OCI-LY1 (cell line): ENCODE measurements around the gene DOCK6.

ENCODE experiments used
- H2AFZ ChIP-seq: fragments of 200-600 bp; sonication (generic), shearing (Covaris generic); 2 replicates; pipeline ENCODE4 v1.6.0; 2014; ENCODE audit warnings: antibody characterized with exemption, mild to moderate bottlenecking, low read length
- H3F3A ChIP-seq: fragments of 200-600 bp; sonication (generic), shearing (Covaris generic); 2 replicates; pipeline ENCODE4 v1.6.0; 2014; ENCODE audit warnings: mild to moderate bottlenecking, antibody characterized with exemption, low read length, moderate library complexity; ENCODE audit not compliant: insufficient read depth
- H3K27ac ChIP-seq: fragments of 200-600 bp; sonication (generic); 2 replicates; pipeline ENCODE4 v1.5.1; 2014; ENCODE audit warnings: low read length, mixed run types, mild to moderate bottlenecking, low read depth; ENCODE audit not compliant: poor library complexity, severe bottlenecking
- H3K27me3 ChIP-seq: fragments of 200-600 bp; sonication (generic); 2 replicates; pipeline ENCODE4 v1.6.0; 2014; ENCODE audit warnings: antibody characterized with exemption, mild to moderate bottlenecking, low read length, moderate library complexity; ENCODE audit not compliant: insufficient read depth
- H3K36me3 ChIP-seq: fragments of 200-600 bp; sonication (generic); 2 replicates; pipeline ENCODE4 v1.6.1; 2014; ENCODE audit warnings: mild to moderate bottlenecking, antibody characterized with exemption, low read length, moderate library complexity, mixed read lengths; ENCODE audit not compliant: insufficient read depth
- H3K4me1 ChIP-seq: fragments of 200-600 bp; sonication (generic); 2 replicates; pipeline ENCODE4 v1.5.1; 2014; ENCODE audit warnings: mild to moderate bottlenecking, low read length, moderate library complexity; ENCODE audit not compliant: insufficient read depth, severe bottlenecking
- H3K4me2 ChIP-seq: fragments of 200-600 bp; sonication (generic), shearing (Covaris generic); 2 replicates; pipeline ENCODE4 v1.6.1; 2014; ENCODE audit warnings: low read length
- H3K4me3 ChIP-seq: fragments of 200-600 bp; sonication (generic); 2 replicates; pipeline ENCODE4 v1.5.1; 2014; ENCODE audit warnings: low read length, low read depth, mild to moderate bottlenecking, mixed read lengths; ENCODE audit not compliant: poor library complexity, severe bottlenecking
- H3K79me2 ChIP-seq: fragments of 200-600 bp; shearing (Covaris generic); 2 replicates; pipeline ENCODE4 v1.6.1; 2016; ENCODE audit warnings: mixed run types, low read length, mixed read lengths; ENCODE audit not compliant: insufficient read depth
- H3K9ac ChIP-seq: fragments of 200-600 bp; sonication (generic), shearing (Covaris generic); 2 replicates; pipeline ENCODE4 v1.6.1; 2014; ENCODE audit warnings: mild to moderate bottlenecking, low read length, mixed read lengths
- H3K9me2 ChIP-seq: fragments of 200-600 bp; sonication (generic), shearing (Covaris generic); 2 replicates; pipeline ENCODE4 v1.6.1; 2014; ENCODE audit warnings: low read depth, mild to moderate bottlenecking, low read length, mixed read lengths
- H3K9me3 ChIP-seq: fragments of 200-600 bp; shearing (Covaris generic); 2 replicates; pipeline ENCODE4 v1.6.1; 2014; ENCODE audit warnings: low read length, mixed read lengths
- H4K20me1 ChIP-seq: fragments of 200-600 bp; sonication (generic), shearing (Covaris generic); 2 replicates; pipeline ENCODE4 v1.6.0; 2016; ENCODE audit warnings: mild to moderate bottlenecking, low read length; ENCODE audit not compliant: insufficient read depth
- EZH2 ChIP-seq: fragments of 200-600 bp; sonication (generic), shearing (Covaris generic); IDR thresholded peaks from 2 replicates; pipeline ENCODE4 v1.8.0; 2017; ENCODE audit warnings: borderline replicate concordance, mixed run types, mild to moderate bottlenecking, antibody characterized with exemption, low read length, moderate library complexity, mixed read lengths
- TF ChIP-seq, protein P1 (sequence below): fragments of 200-600 bp; sonication (generic), shearing (Covaris generic); IDR thresholded peaks from 2 replicates; pipeline ENCODE4 v1.5.1; 2017; ENCODE audit warnings: mild to moderate bottlenecking, antibody characterized with exemption, low read length, moderate library complexity, mixed read lengths

The DOCK6 gene

DNA sequence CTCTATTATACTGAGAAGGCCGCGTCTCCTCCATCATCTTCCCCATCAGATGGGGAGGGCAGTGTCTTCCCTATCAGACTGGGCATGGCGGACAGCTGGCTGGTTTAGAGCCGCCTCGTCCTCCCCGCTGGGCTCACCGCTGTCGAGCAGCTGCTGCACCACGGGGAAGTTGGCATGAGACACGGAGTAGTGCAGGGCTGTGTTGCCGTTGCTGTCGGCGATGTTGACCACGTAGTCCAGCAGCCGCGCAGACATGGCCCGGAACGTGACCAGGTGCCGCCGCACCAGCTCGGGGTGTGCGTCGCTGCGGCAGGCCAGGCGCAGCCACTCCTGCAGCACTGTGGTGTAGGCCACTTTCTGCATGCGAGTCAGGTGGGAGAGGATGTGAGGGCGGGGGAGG lies 88.0 kb downstream of the DOCK6 start:
- no peak overlapping the region for H3K9ac ChIP-seq
- H3K36me3 ChIP-seq = peaks cover 76% of the 10 kb centered on the region
- H3K4me2 ChIP-seq = no peak overlapping the region
- H3K27me3 ChIP-seq = no peaks in the 10 kb centered on the region
- no peaks in the 10 kb centered on the region for H3K9me3 ChIP-seq
- H3K4me3 ChIP-seq = no peak overlapping the region
- H3K79me2 ChIP-seq = no peaks in the 10 kb centered on the region
- H3K4me1 ChIP-seq = peaks cover 1% of the 10 kb centered on the region
- no peak overlapping the region for H3K27ac ChIP-seq
- H3F3A ChIP-seq = no peaks in the 10 kb centered on the region
- H3K9me2 ChIP-seq = no peaks in the 10 kb centered on the region
- no peak for TF ChIP-seq EZH2
- TF ChIP-seq, protein P1, sequence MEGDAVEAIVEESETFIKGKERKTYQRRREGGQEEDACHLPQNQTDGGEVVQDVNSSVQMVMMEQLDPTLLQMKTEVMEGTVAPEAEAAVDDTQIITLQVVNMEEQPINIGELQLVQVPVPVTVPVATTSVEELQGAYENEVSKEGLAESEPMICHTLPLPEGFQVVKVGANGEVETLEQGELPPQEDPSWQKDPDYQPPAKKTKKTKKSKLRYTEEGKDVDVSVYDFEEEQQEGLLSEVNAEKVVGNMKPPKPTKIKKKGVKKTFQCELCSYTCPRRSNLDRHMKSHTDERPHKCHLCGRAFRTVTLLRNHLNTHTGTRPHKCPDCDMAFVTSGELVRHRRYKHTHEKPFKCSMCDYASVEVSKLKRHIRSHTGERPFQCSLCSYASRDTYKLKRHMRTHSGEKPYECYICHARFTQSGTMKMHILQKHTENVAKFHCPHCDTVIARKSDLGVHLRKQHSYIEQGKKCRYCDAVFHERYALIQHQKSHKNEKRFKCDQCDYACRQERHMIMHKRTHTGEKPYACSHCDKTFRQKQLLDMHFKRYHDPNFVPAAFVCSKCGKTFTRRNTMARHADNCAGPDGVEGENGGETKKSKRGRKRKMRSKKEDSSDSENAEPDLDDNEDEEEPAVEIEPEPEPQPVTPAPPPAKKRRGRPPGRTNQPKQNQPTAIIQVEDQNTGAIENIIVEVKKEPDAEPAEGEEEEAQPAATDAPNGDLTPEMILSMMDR = no peak
- no peaks in the 10 kb centered on the region for H4K20me1 ChIP-seq
- H2AFZ ChIP-seq = no peak overlapping the region

DNA sequence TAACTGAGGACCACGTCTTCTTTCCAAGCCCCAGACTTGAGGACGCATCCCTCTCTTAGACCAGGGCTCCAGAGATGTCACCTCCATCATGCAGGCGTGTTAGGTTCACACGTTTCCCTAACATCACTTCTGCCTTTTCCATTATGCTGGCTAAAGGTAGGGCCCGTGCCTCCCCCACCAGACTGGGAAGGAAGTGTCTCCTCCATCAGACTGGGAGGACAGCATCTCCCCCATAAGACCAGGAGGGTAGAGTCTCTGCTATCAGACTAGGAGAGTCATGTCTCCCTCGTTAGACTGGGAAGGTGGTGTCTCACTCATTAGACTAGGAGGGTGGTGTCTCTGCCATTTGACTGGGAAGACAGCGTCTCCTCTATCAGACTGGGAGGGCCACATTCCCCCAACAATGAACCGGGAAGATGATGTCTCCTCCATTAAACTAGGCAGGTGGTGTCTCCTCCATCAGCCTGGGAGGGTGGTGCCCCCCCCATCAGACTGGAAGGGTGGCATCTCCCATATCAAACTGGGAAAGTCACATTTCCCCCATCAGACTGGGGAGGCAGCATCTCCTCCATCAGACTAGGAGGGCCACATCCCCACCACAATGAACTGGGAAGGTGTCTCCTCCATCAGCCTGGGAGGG lies 88.7 kb downstream of the DOCK6 start:
- Histone ChIP-seq H3K4me3 (no peak overlapping the region), H3K36me3 (peaks cover 78% of the 10 kb centered on the region), H3K9me3 (no peaks in the 10 kb centered on the region), H3K27me3 (no peaks in the 10 kb centered on the region), H3K27ac (no peak overlapping the region), H2AFZ (no peak overlapping the region), H3K4me2 (no peak overlapping the region), H3K9me2 (no peaks in the 10 kb centered on the region), H3F3A (no peaks in the 10 kb centered on the region), H3K9ac (no peak overlapping the region), H4K20me1 (no peaks in the 10 kb centered on the region), H3K4me1 (no peaks in the 10 kb centered on the region), H3K79me2 (no peaks in the 10 kb centered on the region)
- TF ChIP-seq, protein P1 = no peak
- TF ChIP-seq EZH2 = no peak

DNA sequence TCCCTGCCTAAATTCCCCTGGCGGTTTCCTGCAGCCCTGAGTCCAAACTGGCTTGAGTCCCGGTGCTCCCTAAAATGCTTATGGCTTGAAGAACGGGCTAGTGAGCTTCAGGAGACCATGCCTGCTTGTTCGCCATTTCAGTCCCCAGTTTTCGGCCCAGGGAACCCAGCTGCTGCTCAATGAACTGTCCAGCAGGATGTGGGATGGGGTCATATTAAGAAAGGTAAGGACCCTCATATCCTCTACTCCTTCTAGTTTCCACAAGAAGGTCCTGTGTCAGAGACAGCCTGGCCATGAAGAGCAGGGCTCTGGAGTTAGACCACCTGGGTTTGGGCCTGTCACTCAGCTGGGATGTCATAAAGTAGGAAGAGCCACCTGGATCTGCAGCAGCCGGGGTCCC lies 89.7 kb downstream of the DOCK6 start:
- no peak overlapping the region for H3K4me3 ChIP-seq
- no peaks in the 10 kb centered on the region for H3K9me3 ChIP-seq
- H3K79me2 ChIP-seq = no peaks in the 10 kb centered on the region
- no peak overlapping the region for H3K27ac ChIP-seq
- no peaks in the 10 kb centered on the region for H3K9me2 ChIP-seq
- H3K4me2 ChIP-seq = no peak overlapping the region
- TF ChIP-seq, protein P1 = no peak
- TF ChIP-seq EZH2 = no peak
- no peaks in the 10 kb centered on the region for H3F3A ChIP-seq
- no peak overlapping the region for H3K9ac ChIP-seq
- H3K27me3 ChIP-seq = no peaks in the 10 kb centered on the region
- no peaks in the 10 kb centered on the region for H3K4me1 ChIP-seq
- H4K20me1 ChIP-seq = no peaks in the 10 kb centered on the region
- no peak overlapping the region for H2AFZ ChIP-seq
- H3K36me3 ChIP-seq = peaks cover 79% of the 10 kb centered on the region
